ENCODE measurements around the gene POGZ.

GRCh38 chr1:151495316-151495715 lies 36.0 kb upstream of the POGZ start:
- TF ChIP-seq CTCF (IDR thresholded peaks at IDR 0.05; ENCODE audit: borderline replicate concordance, extremely low read depth, low read length, poor library complexity, severe bottlenecking) = no peak
- TF ChIP-seq EZH2 (IDR thresholded peaks at IDR 0.05; ENCODE audit: borderline replicate concordance, low read depth, low read length, severe bottlenecking) = no peak

All from DND-41 (cell line).